Astrocyte of the spinal cord (primary cell): ENCODE data around the gene SNX17.

Experiments used
- DNase-seq: peaks from one replicate; pipeline ENCODE4 v3.0.0; 2011; ENCODE audit warnings: low read depth, low spot score
- H3K4me3 ChIP-seq: 2 replicates; pipeline ENCODE4 v1.5.1; 2011; ENCODE audit warnings: low read depth, mild to moderate bottlenecking, low read length, moderate library complexity
- in situ Hi-C: cut with HindIII; loops from 2 replicates; pipeline ENCODE4 v1.10.0; 2017; ENCODE audit warnings: low sequenced_read_pairs
- TF ChIP-seq, protein P1 (sequence below): IDR thresholded peaks from 2 replicates; pipeline ENCODE4 v1.5.1; 2012; ENCODE audit warnings: low read depth, mild to moderate bottlenecking, low read length, inconsistent platforms

The SNX17 gene

GRCh38 chr2:27380626-27381545, 10.5 kb downstream of the SNX17 start, which contains the start of gene ZNF513:
ZNF513 (minus strand) TSS chr2:27380734; CDS start chr2:27380526, 208 bp downstream.
- peak; percentile 96 for DNase-seq
- peak within 1 kb of the TSS; percentile 86 for H3K4me3 ChIP-seq
- in situ Hi-C loops = no loop called here
- TF ChIP-seq, protein P1, sequence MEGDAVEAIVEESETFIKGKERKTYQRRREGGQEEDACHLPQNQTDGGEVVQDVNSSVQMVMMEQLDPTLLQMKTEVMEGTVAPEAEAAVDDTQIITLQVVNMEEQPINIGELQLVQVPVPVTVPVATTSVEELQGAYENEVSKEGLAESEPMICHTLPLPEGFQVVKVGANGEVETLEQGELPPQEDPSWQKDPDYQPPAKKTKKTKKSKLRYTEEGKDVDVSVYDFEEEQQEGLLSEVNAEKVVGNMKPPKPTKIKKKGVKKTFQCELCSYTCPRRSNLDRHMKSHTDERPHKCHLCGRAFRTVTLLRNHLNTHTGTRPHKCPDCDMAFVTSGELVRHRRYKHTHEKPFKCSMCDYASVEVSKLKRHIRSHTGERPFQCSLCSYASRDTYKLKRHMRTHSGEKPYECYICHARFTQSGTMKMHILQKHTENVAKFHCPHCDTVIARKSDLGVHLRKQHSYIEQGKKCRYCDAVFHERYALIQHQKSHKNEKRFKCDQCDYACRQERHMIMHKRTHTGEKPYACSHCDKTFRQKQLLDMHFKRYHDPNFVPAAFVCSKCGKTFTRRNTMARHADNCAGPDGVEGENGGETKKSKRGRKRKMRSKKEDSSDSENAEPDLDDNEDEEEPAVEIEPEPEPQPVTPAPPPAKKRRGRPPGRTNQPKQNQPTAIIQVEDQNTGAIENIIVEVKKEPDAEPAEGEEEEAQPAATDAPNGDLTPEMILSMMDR = no peak

- no peak overlapping the region for H3K4me3 ChIP-seq
- in situ Hi-C loops = no loop called here
- TF ChIP-seq, protein P1 = no peak
- DNase-seq = no peak
These were observed 11.3 kb downstream of the SNX17 start for GRCh38 chr2:27381577-27382181.

GRCh38 chr2:27390822-27391679, 20.6 kb downstream of the SNX17 start:
- no peak overlapping the region for H3K4me3 ChIP-seq
- in situ Hi-C loops = no loop called here
- DNase-seq = no peak
- TF ChIP-seq, protein P1 = no peak

DNA sequence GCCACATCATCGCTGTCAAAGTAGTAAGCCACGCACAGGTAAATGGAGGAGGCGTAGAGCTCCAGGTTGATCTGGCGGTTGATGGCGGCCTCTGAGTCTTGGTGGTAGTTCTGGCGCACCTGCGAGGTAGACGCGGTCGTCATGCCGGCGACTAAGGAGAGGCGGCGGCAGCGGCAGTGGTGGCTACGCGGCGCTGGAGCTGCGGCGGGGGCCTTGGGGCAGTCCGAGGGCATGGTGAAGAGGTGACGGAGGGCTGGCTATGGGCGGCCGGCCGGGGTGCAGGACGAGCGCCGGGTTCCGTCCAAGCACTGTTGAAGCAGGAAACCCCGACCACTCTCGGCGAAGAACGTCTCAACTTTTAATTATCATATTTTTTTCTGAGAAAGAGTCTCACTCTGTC, 22.8 kb downstream of the SNX17 start:
- TF ChIP-seq, protein P1 = no peak
- DNase-seq = no peak
- no peak overlapping the region for H3K4me3 ChIP-seq
- in situ Hi-C loops = no loop called here

DNA sequence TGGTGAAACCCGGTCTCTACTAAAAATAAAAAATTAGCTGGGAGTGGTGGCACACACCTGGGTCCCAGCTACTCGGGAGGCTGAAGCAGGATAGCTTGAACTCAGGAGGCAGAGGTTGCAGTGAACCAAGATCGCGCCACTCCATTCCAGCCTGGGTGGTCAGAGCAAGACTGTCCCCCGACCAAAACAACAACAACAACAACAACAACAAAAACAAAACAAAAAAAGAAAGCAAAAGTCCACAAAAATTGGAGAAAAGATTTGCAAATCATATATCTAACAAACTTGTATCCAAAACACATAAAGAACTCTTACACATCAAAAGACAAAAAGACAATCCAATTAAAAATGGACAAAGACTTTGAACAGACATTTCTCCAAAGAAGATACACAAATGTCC, 28.5 kb downstream of the SNX17 start:
- no peak overlapping the region for H3K4me3 ChIP-seq
- TF ChIP-seq, protein P1 = no peak
- no peak for DNase-seq
- in situ Hi-C loops = no loop called here
